HFFc6 (cell line): ENCODE results near the gene EDEM2. TPM values are rescaled to one million over a fixed set of nuclear protein-coding genes. Genes with fewer than 3 reads are reported as not detected.
A peak's percentile ranks its signal among the peaks of the same experiment; 100 is the strongest.

Experiments
- DNase-seq: peaks from one replicate; pipeline ENCODE4 v3.0.0-alpha.2; 2018
- H3K27ac Mint-ChIP-seq: 2 replicates; pipeline ENCODE4 v1.8.0; 2020; ENCODE audit warnings: mild to moderate bottlenecking, mixed read lengths
- H3K27me3 Mint-ChIP-seq: 2 replicates; pipeline ENCODE4 v1.8.0; 2021; ENCODE audit warnings: mild to moderate bottlenecking, moderate library complexity, mixed read lengths; ENCODE audit not compliant: insufficient read depth
- H3K36me3 Mint-ChIP-seq: 2 replicates; pipeline ENCODE4 v1.8.0; 2021; ENCODE audit warnings: low read depth, mixed read lengths
- H3K4me1 Mint-ChIP-seq: 2 replicates; pipeline ENCODE4 v1.8.0; 2020; ENCODE audit warnings: low read depth, mixed read lengths
- H3K4me3 Mint-ChIP-seq: 2 replicates; pipeline ENCODE4 v1.8.0; 2020; ENCODE audit warnings: mild to moderate bottlenecking, moderate library complexity, mixed read lengths
- H3K9me3 Mint-ChIP-seq: 2 replicates; pipeline ENCODE4 v1.8.0; 2020; ENCODE audit warnings: mild to moderate bottlenecking, mixed read lengths
- total RNA-seq, 6 experiments: library from RNA; stranded (reverse); fragmentation: NEBNext Ultra II Directional; extraction: Animal tissue kit (Norgen Biotek cat#: 25700); gene quantifications; 2 replicates in 1 of 6; 3 replicates in 5 of 6; pipeline ENCODE4 v1.2.3, GENCODE V29; 2021
- TF ChIP-seq, protein P1 (sequence below): fragments of 200-600 bp; sonication (generic); IDR thresholded peaks from 2 replicates; pipeline ENCODE4 v1.5.0; 2021; ENCODE audit warnings: antibody characterized with exemption, mild to moderate bottlenecking

The EDEM2 gene
- total RNA-seq, 6 experiments from 2014 or later: 29.5 to 33.3 (median 32.0) TPM

- Mint-ChIP-seq H3K4me3 (peak overlapping the region; percentile 91), H3K27ac (peak overlapping the region; percentile 89), H3K4me1 (peaks cover 49% of the 10 kb centered on the region), H3K36me3 (peaks cover 11% of the 10 kb centered on the region), H3K9me3 (no peaks in the 10 kb centered on the region), H3K27me3 (peaks cover 4% of the 10 kb centered on the region; the same call in 1 of the 2 replicates)
- TF ChIP-seq, protein P1, sequence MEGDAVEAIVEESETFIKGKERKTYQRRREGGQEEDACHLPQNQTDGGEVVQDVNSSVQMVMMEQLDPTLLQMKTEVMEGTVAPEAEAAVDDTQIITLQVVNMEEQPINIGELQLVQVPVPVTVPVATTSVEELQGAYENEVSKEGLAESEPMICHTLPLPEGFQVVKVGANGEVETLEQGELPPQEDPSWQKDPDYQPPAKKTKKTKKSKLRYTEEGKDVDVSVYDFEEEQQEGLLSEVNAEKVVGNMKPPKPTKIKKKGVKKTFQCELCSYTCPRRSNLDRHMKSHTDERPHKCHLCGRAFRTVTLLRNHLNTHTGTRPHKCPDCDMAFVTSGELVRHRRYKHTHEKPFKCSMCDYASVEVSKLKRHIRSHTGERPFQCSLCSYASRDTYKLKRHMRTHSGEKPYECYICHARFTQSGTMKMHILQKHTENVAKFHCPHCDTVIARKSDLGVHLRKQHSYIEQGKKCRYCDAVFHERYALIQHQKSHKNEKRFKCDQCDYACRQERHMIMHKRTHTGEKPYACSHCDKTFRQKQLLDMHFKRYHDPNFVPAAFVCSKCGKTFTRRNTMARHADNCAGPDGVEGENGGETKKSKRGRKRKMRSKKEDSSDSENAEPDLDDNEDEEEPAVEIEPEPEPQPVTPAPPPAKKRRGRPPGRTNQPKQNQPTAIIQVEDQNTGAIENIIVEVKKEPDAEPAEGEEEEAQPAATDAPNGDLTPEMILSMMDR: no peak
- DNase-seq: peak; percentile 64
Observed at GRCh38 chr20:35093267-35093884, 53.8 kb downstream of the EDEM2 start.

DNA sequence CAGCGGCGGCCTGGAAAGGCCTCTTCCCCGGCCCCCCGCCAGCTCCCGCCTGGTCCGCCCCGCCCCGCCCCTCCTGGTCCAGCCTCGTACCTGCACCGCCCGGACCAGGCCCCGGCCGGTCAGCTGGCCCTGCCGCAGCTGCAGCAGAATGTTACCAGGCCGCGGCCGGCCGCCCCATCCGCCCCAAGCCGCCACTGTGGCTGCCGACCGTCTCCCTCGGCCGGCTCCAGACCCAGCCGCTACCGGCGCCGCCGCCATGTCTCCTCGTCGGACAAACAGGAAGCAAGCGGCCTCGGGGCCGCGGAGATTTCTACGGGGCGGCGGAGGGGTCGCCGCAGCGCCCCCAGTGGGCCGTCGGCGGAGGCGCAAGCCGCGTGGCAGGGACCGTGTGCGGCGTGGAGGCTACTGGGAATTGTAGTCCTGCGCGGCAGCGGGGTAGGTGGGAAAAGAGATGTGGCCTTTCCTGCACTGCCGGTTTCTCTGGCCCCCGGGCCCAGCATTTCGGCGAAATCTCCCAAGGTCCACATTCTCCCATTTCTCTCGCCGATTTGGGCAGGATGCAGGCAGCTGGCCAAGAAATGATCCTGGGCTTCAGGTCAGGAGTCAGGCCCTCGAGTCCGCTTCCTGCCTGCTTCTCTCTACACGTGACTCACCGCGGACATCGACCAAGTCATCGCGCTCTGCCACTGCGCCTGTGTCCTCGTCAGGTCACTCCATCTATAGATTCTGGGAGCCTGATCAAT, 54.4 kb downstream of the EDEM2 start, which contains the start of gene TRPC4AP:
TRPC4AP (minus strand) TSS at position 284 of the 743 bp plus-strand sequence; CDS start at position 258, 26 bp downstream.
- TF ChIP-seq, protein P1: peak; percentile 96
- Mint-ChIP-seq H3K4me1 (peaks cover 55% of the 10 kb centered on the region), H3K4me3 (peak within 1 kb of the TSS; percentile 91), H3K9me3 (no peaks in the 10 kb centered on the region), H3K36me3 (peaks cover 15% of the 10 kb centered on the region), H3K27ac (peak within 1 kb of the TSS; percentile 89), H3K27me3 (peaks cover 4% of the 10 kb centered on the region; the same call in 1 of the 2 replicates)
- DNase-seq: peak; percentile 66

DNA sequence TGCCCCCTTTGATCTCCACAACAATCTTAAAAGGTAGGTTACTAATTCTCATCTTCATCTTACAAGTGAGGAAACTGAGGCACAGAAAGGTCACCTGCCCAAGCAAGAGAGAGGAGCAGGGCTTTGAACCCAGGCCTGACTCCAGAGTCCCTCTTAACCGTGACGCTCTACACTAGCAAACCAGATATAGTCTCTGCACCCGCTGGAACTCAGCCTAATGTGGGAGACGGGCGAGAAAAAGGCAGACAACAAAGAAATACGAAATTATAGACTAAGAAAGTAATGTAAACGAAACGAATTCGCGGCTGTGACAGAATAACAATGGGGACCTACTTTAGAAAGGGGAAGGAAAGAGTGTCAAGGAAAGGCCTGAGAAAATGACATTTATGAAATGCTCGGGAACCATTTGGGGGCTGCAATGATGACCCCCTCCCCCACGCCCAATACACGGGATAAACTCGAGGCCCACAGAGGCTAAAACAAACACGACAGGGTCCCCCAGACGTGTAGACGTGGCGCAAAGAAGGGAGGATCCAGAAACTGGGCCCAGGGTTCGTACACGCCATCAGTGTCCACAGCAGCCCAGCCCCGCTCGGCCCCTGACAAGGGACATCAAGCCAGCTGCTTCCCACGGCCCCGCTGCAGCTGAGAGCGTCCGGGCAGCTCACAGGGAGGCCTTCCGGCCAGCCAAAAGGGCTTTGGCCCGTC, 55.2 kb downstream of the EDEM2 start:
- H3K36me3 Mint-ChIP-seq: peaks cover 18% of the 10 kb centered on the region
- TF ChIP-seq, protein P1: no peak
- peak overlapping the region; percentile 89 for H3K27ac Mint-ChIP-seq
- H3K4me1 Mint-ChIP-seq: peaks cover 60% of the 10 kb centered on the region
- H3K4me3 Mint-ChIP-seq: peak overlapping the region; percentile 91
- peaks cover 4% of the 10 kb centered on the region; the same call in 1 of the 2 replicates for H3K27me3 Mint-ChIP-seq
- H3K9me3 Mint-ChIP-seq: no peaks in the 10 kb centered on the region
- DNase-seq: peak; percentile 24

- TF ChIP-seq, protein P1: no peak
- no peak for DNase-seq
- Mint-ChIP-seq H3K27ac (no peak overlapping the region), H3K36me3 (peaks cover 18% of the 10 kb centered on the region), H3K9me3 (no peaks in the 10 kb centered on the region), H3K27me3 (0 out of 2 replicates have a peak, but pooled peaks cover 4% of the 10 kb centered on the region), H3K4me3 (no peak overlapping the region), H3K4me1 (peaks cover 44% of the 10 kb centered on the region)
Observed at GRCh38 chr20:35088231-35089145, 58.6 kb downstream of the EDEM2 start.

DNA sequence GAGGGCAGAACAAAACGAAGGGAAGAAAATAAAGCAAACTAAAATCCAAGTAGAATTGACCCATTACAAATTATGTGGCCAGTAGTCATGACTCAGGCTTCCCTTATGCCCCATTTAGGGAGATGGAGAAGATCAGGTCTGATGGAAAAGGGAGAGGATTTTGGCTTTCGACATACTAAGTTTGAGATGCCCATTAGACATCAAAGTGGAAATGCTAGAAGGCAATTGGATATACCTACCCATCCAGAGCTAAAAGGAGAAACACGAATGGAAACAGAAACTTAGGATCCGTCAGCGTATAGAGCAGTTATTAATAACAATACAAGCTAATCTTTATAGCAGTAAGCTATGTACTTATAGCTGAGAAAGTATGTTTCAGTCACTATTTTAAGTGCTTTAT, 59.3 kb downstream of the EDEM2 start:
- Mint-ChIP-seq H3K4me3 (no peak overlapping the region), H3K27me3 (no peaks in the 10 kb centered on the region)
- no peak for DNase-seq

More for the DNA sequence above, 59.3 kb downstream of the EDEM2 start:
- Mint-ChIP-seq H3K27ac (peak overlapping the region; percentile 13; the same call in 1 of the 2 replicates), H3K36me3 (peaks cover 18% of the 10 kb centered on the region), H3K9me3 (no peaks in the 10 kb centered on the region), H3K4me1 (peaks cover 37% of the 10 kb centered on the region)
- TF ChIP-seq, protein P1: no peak
